CD14-positive monocyte (primary cell): ENCODE results near the gene PFAS. TPM values are rescaled to one million over a fixed set of nuclear protein-coding genes. Genes with fewer than 3 reads are reported as not detected.
A peak's percentile ranks its signal among the peaks of the same experiment; 100 is the strongest.

ENCODE experiments used
- DNase-seq, 3 donors: peaks; one replicate each; pipeline ENCODE4 v3.0.0-alpha.2; 2011 to 2022
- H2AFZ ChIP-seq: 2 replicates; pipeline ENCODE4 v1.6.0; 2012; ENCODE audit warnings: mild to moderate bottlenecking, low read depth, low read length, inconsistent platforms; ENCODE audit not compliant: insufficient read depth, poor library complexity, severe bottlenecking
- H3K27ac ChIP-seq, 2 donors: 1 replicate in 1 of 2; 2 replicates in 1 of 2; pipeline ENCODE4 v1.5.1; 2012 to 2013; ENCODE audit warnings: low read length in 2 of 2, control low read depth in 1 of 2, inconsistent platforms in 1 of 2, low read depth in 1 of 2, mild to moderate bottlenecking in 1 of 2
- H3K27me3 ChIP-seq, 2 donors: one replicate each; pipeline versions ENCODE4 v1.6.0 to v1.6.1; 2011 to 2013; ENCODE audit warnings: low read length in 2 of 2; ENCODE audit not compliant: control insufficient read depth in 2 of 2, insufficient read depth in 2 of 2
- H3K36me3 ChIP-seq, 2 donors: replicated peaks in 1 of 2; 1 replicate in 1 of 2; 2 replicates in 1 of 2; pipeline versions ENCODE4 v1.5.1 to v1.6.1; 2012 to 2013; ENCODE audit warnings: low read length in 2 of 2, control low read depth in 1 of 2, inconsistent platforms in 1 of 2, mild to moderate bottlenecking in 1 of 2; ENCODE audit not compliant: insufficient read depth in 2 of 2, control insufficient read depth in 1 of 2
- H3K4me1 ChIP-seq, 2 donors: 1 replicate in 1 of 2; 2 replicates in 1 of 2; pipeline versions ENCODE4 v1.5.1 to v1.6.1; 2012 to 2013; ENCODE audit warnings: low read length in 2 of 2, control low read depth in 1 of 2, inconsistent platforms in 1 of 2, mild to moderate bottlenecking in 1 of 2, moderate library complexity in 1 of 2; ENCODE audit not compliant: insufficient read depth in 2 of 2, control insufficient read depth in 1 of 2
- H3K4me2 ChIP-seq: replicated peaks from 2 replicates; pipeline ENCODE3; 2012; ENCODE audit warnings: low read length, moderate library complexity, mild to moderate bottlenecking; ENCODE audit not compliant: poor library complexity, severe bottlenecking; ENCODE audit errors: extremely low read depth
- H3K4me3 ChIP-seq, 3 experiments: fragments of 200-600 bp in 1 of 3; sonication (generic) in 1 of 3; replicated peaks in 1 of 3; 1 replicate in 2 of 3; 2 replicates in 1 of 3; pipeline ENCODE4 v1.5.1; 2011 to 2013; ENCODE audit warnings: low read length in 3 of 3, mild to moderate bottlenecking in 3 of 3, control low read depth in 2 of 3, low read depth in 2 of 3, inconsistent platforms in 1 of 3, moderate library complexity in 1 of 3
- H3K79me2 ChIP-seq: 2 replicates; pipeline ENCODE4 v1.6.0; 2012; ENCODE audit warnings: mild to moderate bottlenecking, control low read depth, inconsistent platforms, low read length, moderate library complexity; ENCODE audit not compliant: insufficient read depth
- H3K9ac ChIP-seq: 2 replicates; pipeline ENCODE4 v1.6.0; 2017; ENCODE audit warnings: low read length, mild to moderate bottlenecking; ENCODE audit not compliant: insufficient read depth, poor library complexity, severe bottlenecking
- H3K9me3 ChIP-seq, 2 donors: replicated peaks in 1 of 2; 1 replicate in 1 of 2; 2 replicates in 1 of 2; pipeline versions ENCODE4 v1.5.1 to v1.6.1; 2012 to 2013; ENCODE audit warnings: low read length in 2 of 2, control low read depth in 1 of 2; ENCODE audit not compliant: control insufficient read depth in 1 of 2, insufficient read depth in 1 of 2
- H4K20me1 ChIP-seq: 2 replicates; pipeline ENCODE4 v1.6.0; 2012; ENCODE audit warnings: mild to moderate bottlenecking, low read length, control low read depth, moderate library complexity; ENCODE audit not compliant: insufficient read depth
- H3K27ac Mint-ChIP-seq, 7 donors: one replicate each; pipeline ENCODE4 v1.8.0; 2020; ENCODE audit warnings: mild to moderate bottlenecking in 7 of 7, mixed read lengths in 7 of 7, moderate library complexity in 6 of 7, inconsistent platforms in 2 of 7
- H3K27me3 Mint-ChIP-seq, 3 donors: one replicate each; pipeline ENCODE4 v1.8.0; 2021 to 2022; ENCODE audit warnings: low read depth in 3 of 3, mild to moderate bottlenecking in 3 of 3, mixed read lengths in 3 of 3, moderate library complexity in 3 of 3, inconsistent platforms in 1 of 3
- H3K36me3 Mint-ChIP-seq, 2 donors: one replicate each; pipeline ENCODE4 v1.8.0; 2020; ENCODE audit warnings: mixed read lengths in 2 of 2, inconsistent platforms in 1 of 2, mild to moderate bottlenecking in 1 of 2
- H3K4me1 Mint-ChIP-seq: one replicate; pipeline ENCODE4 v1.8.0; 2020; ENCODE audit warnings: mild to moderate bottlenecking, mixed read lengths
- H3K4me3 Mint-ChIP-seq, 2 donors: one replicate each; pipeline ENCODE4 v1.8.0; 2020; ENCODE audit warnings: mild to moderate bottlenecking in 2 of 2, mixed read lengths in 2 of 2, moderate library complexity in 1 of 2
- H3K9me3 Mint-ChIP-seq, 7 donors: one replicate each; pipeline ENCODE4 v1.8.0; 2020 to 2022; ENCODE audit warnings: mixed read lengths in 7 of 7, mild to moderate bottlenecking in 6 of 7, moderate library complexity in 6 of 7, inconsistent platforms in 2 of 7
- WGBS: methylation state at CpG from one replicate; pipeline ENCODE4 v1.1.5; 2013; ENCODE audit warnings: missing lambda C conversion rate; ENCODE audit not compliant: insufficient coverage; 5-methylcytosine and 5-hydroxymethylcytosine counted together
- intact Hi-C, 2 donors: fragments of 100-400 bp; cut with micrococcal nuclease; formaldehyde crosslinking; loops; one replicate each; pipeline versions ENCODE4 v1.15.0 to v1.15.1; 2023
- polyA plus RNA-seq, 3 donors: library from polyadenylated mRNA; depleted of rRNA in 1 of 3; unstranded in 2 of 3; stranded (reverse) in 1 of 3; fragments of 300-500 nt in 2 of 3; fragments of >200 nt in 1 of 3; fragmentation: Illumina TruSeq in 2 of 3; gene quantifications; 1 replicate in 2 of 3; 2 replicates in 1 of 3; pipeline ENCODE4 v1.2.3, GENCODE V29; 2012 to 2021
- TF ChIP-seq, protein P1 (sequence below): fragments of 200-600 bp; IDR thresholded peaks from one replicate; pipeline ENCODE4 v1.8.0; 2022; ENCODE audit warnings: antibody characterized with exemption, mild to moderate bottlenecking

Gene PFAS
- polyA plus RNA-seq, 3 donors: 4.1 to 12.8 (median 4.4) TPM

DNA sequence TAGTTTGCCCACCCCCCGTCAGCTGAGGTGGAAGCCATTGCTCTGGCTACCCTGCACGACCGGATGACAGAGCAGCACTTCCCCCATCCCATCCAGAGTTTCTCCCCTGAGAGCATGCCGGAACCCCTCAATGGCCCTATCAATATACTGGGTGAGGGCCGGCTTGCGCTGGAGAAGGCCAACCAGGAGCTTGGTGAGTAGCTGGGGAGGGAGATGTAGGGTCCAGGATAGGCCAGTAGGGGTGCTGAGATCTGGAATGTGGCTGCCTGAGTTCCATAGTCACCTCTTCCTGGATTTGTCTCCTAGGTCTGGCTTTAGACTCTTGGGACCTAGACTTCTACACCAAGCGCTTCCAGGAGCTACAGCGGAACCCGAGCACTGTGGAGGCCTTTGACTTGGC lies 6.4 kb downstream of the PFAS start:
- Histone ChIP-seq H3K9me3 (no peaks in the 10 kb centered on the region), H4K20me1 (no peaks in the 10 kb centered on the region), H3K4me2 (no peak overlapping the region), H3K9ac (no peak overlapping the region), H3K27ac (no peak overlapping the region), H2AFZ (no peak overlapping the region), H3K4me3 (no peak overlapping the region), H3K79me2 (peaks cover 13% of the 10 kb centered on the region), H3K27me3 (no peaks in the 10 kb centered on the region), H3K36me3 (peaks cover 21 to 40% of the 10 kb centered on the region in 2 donors), H3K4me1 (no peaks in the 10 kb centered on the region)
- 100% methylated on average over 1 of the region's 9 CpGs for WGBS
- Mint-ChIP-seq H3K4me1 (no peaks in the 10 kb centered on the region), H3K36me3 (peaks cover 30 to 46% of the 10 kb centered on the region in 2 donors), H3K27me3 (peaks cover 0 to 2% (median 0%) of the 10 kb centered on the region in 3 donors), H3K27ac (peak overlapping the region in 1 of 7 donors; percentile 50), H3K9me3 (no peaks in the 10 kb centered on the region), H3K4me3 (no peak overlapping the region)
- TF ChIP-seq, protein P1, sequence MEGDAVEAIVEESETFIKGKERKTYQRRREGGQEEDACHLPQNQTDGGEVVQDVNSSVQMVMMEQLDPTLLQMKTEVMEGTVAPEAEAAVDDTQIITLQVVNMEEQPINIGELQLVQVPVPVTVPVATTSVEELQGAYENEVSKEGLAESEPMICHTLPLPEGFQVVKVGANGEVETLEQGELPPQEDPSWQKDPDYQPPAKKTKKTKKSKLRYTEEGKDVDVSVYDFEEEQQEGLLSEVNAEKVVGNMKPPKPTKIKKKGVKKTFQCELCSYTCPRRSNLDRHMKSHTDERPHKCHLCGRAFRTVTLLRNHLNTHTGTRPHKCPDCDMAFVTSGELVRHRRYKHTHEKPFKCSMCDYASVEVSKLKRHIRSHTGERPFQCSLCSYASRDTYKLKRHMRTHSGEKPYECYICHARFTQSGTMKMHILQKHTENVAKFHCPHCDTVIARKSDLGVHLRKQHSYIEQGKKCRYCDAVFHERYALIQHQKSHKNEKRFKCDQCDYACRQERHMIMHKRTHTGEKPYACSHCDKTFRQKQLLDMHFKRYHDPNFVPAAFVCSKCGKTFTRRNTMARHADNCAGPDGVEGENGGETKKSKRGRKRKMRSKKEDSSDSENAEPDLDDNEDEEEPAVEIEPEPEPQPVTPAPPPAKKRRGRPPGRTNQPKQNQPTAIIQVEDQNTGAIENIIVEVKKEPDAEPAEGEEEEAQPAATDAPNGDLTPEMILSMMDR: no peak
- DNase-seq: no peak
- intact Hi-C loops: no loop called here

DNA sequence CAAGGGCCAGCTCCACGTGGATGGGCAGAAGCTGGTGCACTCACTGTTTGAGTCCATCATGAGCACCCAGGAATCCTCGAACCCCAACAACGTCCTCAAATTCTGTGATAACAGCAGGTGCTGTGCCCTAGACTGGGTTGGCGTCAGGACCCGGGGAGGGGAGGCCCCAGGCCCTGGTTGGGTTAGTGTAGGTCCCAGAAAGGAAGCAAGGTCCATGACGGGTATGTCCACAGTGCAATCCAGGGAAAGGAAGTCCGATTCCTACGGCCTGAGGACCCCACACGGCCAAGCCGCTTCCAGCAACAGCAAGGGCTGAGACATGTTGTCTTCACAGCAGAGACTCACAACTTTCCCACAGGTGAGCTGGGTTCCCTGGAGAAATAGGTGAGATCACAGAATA lies 7.2 kb downstream of the PFAS start:
- Mint-ChIP-seq H3K9me3 (no peaks in the 10 kb centered on the region), H3K4me3 (no peak overlapping the region), H3K4me1 (no peaks in the 10 kb centered on the region), H3K36me3 (peaks cover 33 to 49% of the 10 kb centered on the region in 2 donors), H3K27ac (no peak overlapping the region), H3K27me3 (peaks cover 0 to 2% (median 0%) of the 10 kb centered on the region in 3 donors)
- WGBS: 95% methylated on average over 5 of the region's 10 CpGs
- Histone ChIP-seq H3K4me2 (no peak overlapping the region), H2AFZ (no peak overlapping the region), H4K20me1 (no peaks in the 10 kb centered on the region), H3K9ac (no peak overlapping the region), H3K36me3 (peaks cover 21 to 46% of the 10 kb centered on the region in 2 donors), H3K79me2 (peaks cover 7% of the 10 kb centered on the region), H3K27ac (no peak overlapping the region), H3K4me3 (no peak overlapping the region), H3K27me3 (no peaks in the 10 kb centered on the region), H3K9me3 (no peaks in the 10 kb centered on the region), H3K4me1 (no peaks in the 10 kb centered on the region)
- intact Hi-C loops: no loop called here
- TF ChIP-seq, protein P1: no peak
- DNase-seq: no peak
